GM21529 (cell line): ENCODE results near the gene ZNF514.
A peak's percentile ranks its signal among the peaks of the same experiment; 100 is the strongest.
"Not testable (repeated sequence)": the region's sequence is repeated elsewhere in the genome, so short reads cannot be mapped to it uniquely, and the experiment has no call there.

ENCODE experiments used
- ATAC-seq: cut with Tn5 transposase; IDR thresholded peaks from one replicate; pipeline ENCODE4 v1.9.1; 2021; ENCODE audit not compliant: unreplicated experiment

ZNF514 gene

DNA sequence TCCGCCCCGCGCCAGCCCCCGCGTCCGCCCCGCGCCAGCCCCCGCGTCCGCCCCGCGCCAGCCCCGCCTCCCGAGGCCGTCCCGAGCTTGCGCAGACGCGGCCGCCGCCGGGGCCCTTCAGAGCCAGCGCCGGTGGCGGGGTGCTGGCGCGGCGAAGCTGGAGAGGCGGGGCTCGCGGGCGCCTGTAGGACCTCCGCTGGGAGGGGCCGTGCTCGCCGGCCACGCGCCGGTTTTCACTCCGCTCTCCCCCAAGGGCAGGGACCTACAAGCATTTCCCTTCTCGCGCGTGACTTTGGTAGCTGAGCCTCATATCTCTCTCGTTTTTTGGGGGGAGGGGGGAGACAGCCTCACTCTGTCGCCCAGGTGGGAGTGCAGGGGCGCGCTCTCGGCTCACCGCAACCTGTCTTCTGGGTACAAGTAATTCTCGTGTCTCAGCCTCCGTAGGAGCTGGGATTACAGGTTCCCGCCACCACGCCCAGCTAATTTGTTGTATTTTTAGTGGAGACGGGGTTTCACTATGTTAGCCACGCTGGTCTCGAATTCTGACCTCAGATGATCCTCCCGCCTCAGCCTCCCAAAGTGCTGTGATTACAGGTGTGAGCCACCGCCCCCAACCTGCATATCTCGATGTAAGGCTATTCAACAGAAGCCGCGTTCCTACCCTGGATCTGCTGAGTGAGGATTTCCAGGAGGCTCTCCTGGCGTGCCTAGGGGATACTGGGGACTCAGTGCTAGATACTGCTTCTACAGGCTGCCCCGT is at the start of gene ZNF514:
TSS of gene ZNF514 (minus strand) at position 159 of the 760 bp plus-strand sequence. CDS start 6,595 bp downstream, outside the sequence.
- peak; percentile 91 for ATAC-seq

DNA sequence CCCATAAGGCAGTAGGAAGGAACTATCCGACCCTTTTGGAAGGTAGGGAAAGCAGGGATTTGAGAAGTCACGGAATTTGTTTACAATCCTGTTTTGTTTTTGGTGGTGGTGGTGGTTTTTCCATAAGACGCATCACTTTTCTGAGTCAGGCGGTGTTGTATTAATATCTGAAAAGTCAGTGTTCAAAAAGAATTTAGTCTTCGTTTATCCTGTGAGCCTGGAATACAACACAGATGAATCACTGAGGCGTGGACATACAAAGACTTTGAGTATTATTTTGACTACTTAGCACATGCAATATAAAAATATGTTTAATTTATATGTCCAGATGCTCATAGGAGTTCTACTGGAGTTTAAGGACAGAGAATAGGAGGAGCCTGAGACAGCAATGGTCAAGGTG is 48.5 kb upstream of the ZNF514 start:
- ATAC-seq, result no peak

GRCh38 chr2:95207111-95207961 is 47.7 kb upstream of the ZNF514 start, which contains the start of gene ZNF892:
TSS of gene ZNF892 (plus strand) at chr2:95207521. CDS start at chr2:95207816, 295 bp downstream.
- ATAC-seq, result peak; percentile 97

DNA sequence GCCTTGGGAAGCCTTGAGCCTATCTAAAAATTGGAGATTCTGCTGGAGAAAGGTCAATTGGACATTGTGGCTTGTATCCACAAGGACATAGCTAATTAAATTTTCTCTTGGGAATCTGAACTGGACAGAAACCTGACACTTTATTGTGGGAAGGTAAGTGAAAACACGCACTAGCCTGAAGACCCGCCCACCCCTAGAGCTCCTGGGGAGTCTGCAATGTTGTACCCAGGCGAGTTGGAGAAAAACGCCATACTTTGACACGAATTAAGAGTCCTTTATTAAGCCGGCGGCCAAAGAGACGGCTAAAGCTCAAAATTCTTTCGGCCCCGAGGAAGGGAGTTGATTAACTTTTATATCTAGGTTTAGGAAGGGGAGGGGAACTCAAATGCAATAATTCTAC is 46.4 kb upstream of the ZNF514 start:
- ATAC-seq, result no peak

GRCh38 chr2:95204396-95204795 is 44.7 kb upstream of the ZNF514 start:
- no peak for ATAC-seq

- ATAC-seq, result no peak
Observed at GRCh38 chr2:95203911-95204310, 44.3 kb upstream of the ZNF514 start.

GRCh38 chr2:95192956-95193355 is 33.3 kb upstream of the ZNF514 start:
- ATAC-seq, result not testable (repeated sequence)

DNA sequence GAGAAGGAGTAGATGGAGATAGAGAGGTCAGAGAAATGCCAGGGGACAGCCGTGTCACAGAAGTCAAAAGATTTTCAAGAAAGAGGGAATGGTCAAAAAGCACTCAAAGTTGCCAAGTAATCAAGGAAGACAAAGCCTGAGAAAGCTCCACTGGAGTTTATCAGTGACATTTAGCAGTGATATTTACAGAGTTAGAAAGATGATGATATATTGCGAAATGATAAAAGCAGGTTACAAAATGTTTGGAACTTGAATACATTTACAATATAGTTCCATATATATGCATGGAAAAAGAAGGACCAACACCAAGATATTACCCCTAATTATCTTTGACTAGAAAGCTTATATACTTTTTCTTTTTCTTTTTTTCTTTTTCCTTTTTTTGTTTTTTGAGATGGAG is 26.3 kb upstream of the ZNF514 start:
- ATAC-seq, result no peak

GRCh38 chr2:95185197-95185596 is 25.5 kb upstream of the ZNF514 start:
- no peak for ATAC-seq

GRCh38 chr2:95181774-95182173 is 22.1 kb upstream of the ZNF514 start:
- ATAC-seq, result no peak

- no peak for ATAC-seq
Observed at GRCh38 chr2:95179451-95179850, 19.8 kb upstream of the ZNF514 start.

DNA sequence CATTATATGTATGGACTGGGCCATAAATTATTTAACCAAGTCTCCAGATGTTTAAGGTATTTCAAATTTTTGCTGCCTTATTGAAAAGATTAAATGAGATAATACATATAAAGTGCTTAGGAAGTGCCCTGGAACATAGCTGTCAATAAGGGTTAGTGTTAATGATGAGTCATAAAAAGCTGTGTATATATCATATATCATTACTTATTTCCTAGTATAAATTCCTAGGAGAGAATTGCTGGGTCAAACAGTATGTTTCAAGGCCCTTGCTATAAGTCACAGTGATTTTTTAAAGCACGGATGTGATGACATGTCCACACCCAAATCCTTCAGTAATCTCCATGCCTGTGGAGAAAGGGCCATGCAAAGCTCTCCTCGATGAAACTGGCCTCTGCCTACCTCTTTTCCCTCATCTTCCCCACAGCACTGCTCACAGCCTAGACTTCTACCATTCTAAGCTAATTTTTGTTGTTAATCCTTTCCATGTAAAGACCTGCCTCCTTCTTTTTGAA is 14.4 kb upstream of the ZNF514 start:
- ATAC-seq, result no peak

- no peak for ATAC-seq
Observed at GRCh38 chr2:95171902-95172301, 12.3 kb upstream of the ZNF514 start.

DNA sequence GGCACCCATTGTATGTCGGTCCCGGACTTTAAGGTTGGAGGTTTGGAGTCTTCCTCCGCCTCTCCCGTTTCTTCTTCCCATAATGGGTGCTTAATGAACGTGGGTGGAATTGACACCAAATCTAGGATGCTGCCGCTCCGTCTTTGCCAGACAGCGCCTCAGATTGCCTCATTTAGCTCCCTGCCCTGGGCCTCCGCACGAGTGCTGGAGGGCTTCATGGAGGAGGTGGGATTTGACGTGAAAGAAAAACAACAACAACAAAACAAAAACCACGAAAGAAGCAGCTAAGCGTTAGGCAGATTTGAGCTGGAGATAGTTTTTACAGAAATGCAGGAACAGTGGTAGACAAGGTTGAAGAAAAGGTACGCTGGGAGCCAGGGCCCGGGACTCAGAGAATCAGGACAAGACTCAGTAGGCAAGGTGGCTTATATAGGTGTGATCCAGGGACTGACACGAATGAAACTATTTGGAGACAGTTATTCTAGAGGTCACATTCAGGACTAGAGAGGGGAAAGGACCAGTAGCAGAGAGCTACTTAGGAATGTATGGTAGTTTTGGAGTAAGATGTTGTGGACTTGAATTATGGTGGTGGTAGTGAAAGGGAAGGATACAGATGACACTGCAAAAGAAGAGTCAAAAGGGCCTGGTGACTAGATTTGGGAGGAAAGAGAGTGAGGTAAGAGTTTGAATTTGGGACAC is 6.6 kb upstream of the ZNF514 start:
- ATAC-seq, result peak; percentile 9

DNA sequence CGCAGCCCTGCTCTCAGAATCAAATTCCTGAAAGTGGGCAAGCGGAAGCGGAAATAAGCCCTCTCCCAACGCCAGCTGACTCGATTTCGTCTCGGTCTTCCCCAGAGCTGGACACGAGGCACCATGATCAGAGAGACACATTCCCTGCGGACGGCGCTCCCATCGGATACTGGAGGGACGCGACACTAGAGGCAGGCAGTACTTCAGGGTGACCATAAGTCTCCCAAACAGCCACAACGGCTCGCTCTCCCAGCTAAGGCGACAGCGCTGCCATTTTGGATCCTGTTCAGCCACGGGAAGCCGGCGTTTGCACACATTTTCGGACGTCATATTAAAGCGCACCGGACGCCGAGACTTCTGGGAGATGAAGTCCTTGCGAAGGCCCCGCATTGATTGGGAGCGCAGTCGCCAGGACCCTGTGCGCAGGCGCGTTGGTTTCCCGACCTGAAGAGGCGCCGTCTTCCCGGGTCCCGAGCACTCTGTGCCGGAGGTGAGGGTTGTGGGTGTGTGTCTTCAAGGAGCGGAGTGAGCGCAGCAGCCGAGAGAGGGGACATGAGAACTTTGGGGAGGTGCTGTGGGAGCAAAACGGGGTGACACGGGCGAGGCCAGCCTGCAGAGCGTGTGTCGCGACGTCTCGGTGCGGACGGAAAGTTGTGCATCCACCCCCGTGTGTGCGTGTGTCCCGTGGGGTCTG is 5.9 kb upstream of the ZNF514 start, which contains the start of gene ZNF2:
TSS of gene ZNF2 (plus strand) at position 439 of the 694 bp plus-strand sequence. CDS start 10,418 bp downstream, outside the sequence.
- ATAC-seq, result peak; percentile 92

DNA sequence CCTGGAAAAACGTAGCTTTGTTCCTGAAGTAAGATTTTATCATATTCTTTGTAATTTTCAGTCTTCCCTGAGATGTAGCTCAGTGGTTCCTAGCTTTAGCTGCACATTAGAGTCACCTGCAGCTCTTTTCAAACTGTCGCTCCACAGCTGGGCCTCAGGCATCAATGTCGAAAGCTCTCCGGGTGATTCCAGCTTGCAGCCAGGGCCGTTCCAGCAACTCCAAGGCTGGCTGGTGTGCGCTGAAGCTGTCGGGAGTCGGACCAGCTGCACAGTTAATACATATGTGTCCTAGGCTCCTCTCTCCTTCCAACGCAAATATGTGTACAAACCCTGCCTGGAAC is 5.4 kb upstream of the ZNF514 start:
- peak; percentile 15 for ATAC-seq

DNA sequence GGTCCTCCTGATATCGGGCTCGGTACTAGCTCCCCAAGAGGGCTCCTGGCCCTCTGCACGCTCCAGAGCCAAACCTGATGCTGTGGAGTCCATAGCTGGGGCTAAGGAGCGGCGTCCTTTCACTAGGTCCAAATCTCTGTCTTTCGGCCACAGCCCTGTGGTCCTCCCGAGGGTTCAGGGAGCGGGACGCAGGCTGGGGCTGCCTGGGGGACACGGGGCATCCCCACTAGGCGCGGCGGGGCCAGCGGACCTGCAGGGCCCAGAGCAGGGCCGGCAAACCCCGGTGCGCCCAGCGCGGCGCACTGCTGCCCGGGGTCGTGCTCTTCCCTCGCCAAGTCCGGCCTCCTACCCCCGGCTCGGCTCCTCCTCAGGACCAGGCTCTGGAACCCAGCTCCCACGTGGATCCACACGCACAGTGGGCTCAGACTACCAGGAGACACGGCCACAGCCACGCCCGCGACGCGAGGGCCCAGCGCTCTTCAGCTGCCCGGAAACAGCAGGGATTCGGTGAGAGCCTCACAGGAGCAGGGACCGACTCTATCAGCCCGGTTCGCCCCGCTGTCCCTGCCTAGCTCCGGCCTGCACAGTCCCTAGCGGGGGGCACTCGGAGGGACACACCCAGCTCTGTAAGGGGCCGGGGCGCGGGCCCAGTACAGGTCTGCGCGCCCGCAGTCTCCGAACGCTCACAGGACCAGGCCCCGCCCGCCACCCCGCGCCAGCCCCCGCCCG is 593 bp downstream of the ZNF514 start:
- ATAC-seq, result peak; percentile 42

GRCh38 chr2:95158441-95158840 is 1.2 kb downstream of the ZNF514 start:
- no peak for ATAC-seq

GRCh38 chr2:95149397-95149984 is 10.2 kb downstream of the ZNF514 start:
- no peak for ATAC-seq
